MCF 10A (cell line): Measurements from ENCODE around the gene ETV2. TPM values are rescaled to one million over a fixed set of nuclear protein-coding genes. Genes with fewer than 3 reads are reported as not detected.

Experiments used
- BruUV-seq: library from RNA; stranded (reverse); fragments of 400-500 nt; replicated peaks from 2 replicates; lab custom pipeline; 2021; lab: Mats Ljungman, UMichigan
- CTCF ChIA-PET: fragments of 300-600 bp; sonication (Branson Sonifier 250); formaldehyde crosslinking; extraction: SDS; loops from one replicate; lab custom pipeline; 2021; ENCODE audit warnings: antibody characterized with exemption, inconsistent platforms; lab: Yijun Ruan, JAX
- POLR2A ChIA-PET: fragments of 300-600, 350-650 bp; sonication (Branson Sonifier 250); formaldehyde crosslinking; extraction: SDS; loops from one replicate; lab custom pipeline; 2020; ENCODE audit warnings: antibody characterized with exemption, inconsistent platforms; lab: Yijun Ruan, JAX
- DNase-seq: peaks from one replicate; pipeline ENCODE4 v3.0.0-alpha.2; 2018; ENCODE audit not compliant: unreplicated experiment
- H3K27ac Mint-ChIP-seq: one replicate; pipeline ENCODE4 v1.8.0; 2022; ENCODE audit warnings: mild to moderate bottlenecking, low read depth, mixed read lengths; ENCODE audit not compliant: unreplicated experiment
- H3K27me3 Mint-ChIP-seq: one replicate; pipeline ENCODE4 v1.8.0; 2022; ENCODE audit warnings: mixed read lengths; ENCODE audit not compliant: insufficient read depth, unreplicated experiment
- H3K36me3 Mint-ChIP-seq: one replicate; pipeline ENCODE4 v1.8.0; 2022; ENCODE audit warnings: mild to moderate bottlenecking, moderate library complexity, mixed read lengths; ENCODE audit not compliant: insufficient read depth, unreplicated experiment
- H3K4me1 Mint-ChIP-seq: one replicate; pipeline ENCODE4 v1.8.0; 2022; ENCODE audit warnings: mixed read lengths; ENCODE audit not compliant: insufficient read depth, unreplicated experiment
- H3K4me3 Mint-ChIP-seq: one replicate; pipeline ENCODE4 v1.8.0; 2022; ENCODE audit warnings: mild to moderate bottlenecking, moderate library complexity, mixed read lengths; ENCODE audit not compliant: unreplicated experiment
- H3K9me3 Mint-ChIP-seq: one replicate; pipeline ENCODE4 v1.8.0; 2022; ENCODE audit warnings: mixed read lengths; ENCODE audit not compliant: unreplicated experiment
- CTCF ChIP-seq: fragments of 200-600 bp; IDR thresholded peaks from one replicate; pipeline ENCODE4 v1.8.0; 2022; ENCODE audit warnings: antibody characterized with exemption, mild to moderate bottlenecking; ENCODE audit not compliant: unreplicated experiment
- intact Hi-C: fragments of 100-400 bp; cut with micrococcal nuclease; formaldehyde crosslinking; loops from 2 replicates; pipeline ENCODE4 v1.14.1; 2022
- total RNA-seq: library from RNA; stranded (reverse); gene quantifications from 2 replicates; pipeline ENCODE4 v1.2.3, GENCODE V29; 2022

ETV2 gene
- total RNA-seq, 1 experiment from 2014 or later = 0.44 TPM

- CTCF ChIA-PET = interaction anchor here (0.9 kb wide), 1 partner anchor 9 kb away, joined by 4 read pairs; no protein-coding TSS in a partner anchor
- Mint-ChIP-seq H3K4me1 (peaks cover 10% of the 10 kb centered on the region), H3K27ac (peak overlapping the region; percentile 97), H3K4me3 (peak overlapping the region; percentile 87), H3K9me3 (no peaks in the 10 kb centered on the region), H3K36me3 (peaks cover 44% of the 10 kb centered on the region), H3K27me3 (no peaks in the 10 kb centered on the region)
- DNase-seq = no peak
- intact Hi-C loops = loop anchor here (2.0 to 5.0 kb wide), 2 partner anchors 16 to 82 kb away; partner anchors contain the start of gene TMEM147
- POLR2A ChIA-PET = interaction anchor here (0.6 to 2.7 kb wide), 5 partner anchors 9 to 140 kb away, joined by 4 to 24 read pairs (median 5); partner anchors contain the start of gene HAUS5
- no peak for TF ChIP-seq CTCF
- TSS peak; percentile 59 for BruUV-seq
Observed at GRCh38 chr19:35629332-35629633, 12.3 kb upstream of the ETV2 start.

GRCh38 chr19:35633727-35634440 is 7.7 kb upstream of the ETV2 start:
- no peaks in the 10 kb centered on the region for H3K9me3 Mint-ChIP-seq
- H3K36me3 Mint-ChIP-seq = peaks cover 70% of the 10 kb centered on the region
- H3K27me3 Mint-ChIP-seq = no peaks in the 10 kb centered on the region
- ChIA-PET POLR2A (interaction anchor here (0.6 kb wide), 1 partner anchor 15 kb away, joined by 4 read pairs; no protein-coding TSS in a partner anchor), CTCF (interaction anchor here (0.8 kb wide), 1 partner anchor 9 kb away, joined by 3 read pairs; no protein-coding TSS in a partner anchor)
- H3K4me1 Mint-ChIP-seq = peaks cover 10% of the 10 kb centered on the region
- H3K27ac Mint-ChIP-seq = no peak overlapping the region
- TF ChIP-seq CTCF = no peak
- no peak for DNase-seq
- no peak overlapping the region for H3K4me3 Mint-ChIP-seq
- BruUV-seq = no TSS peak
- intact Hi-C loops = no loop called here

- H3K9me3 Mint-ChIP-seq = no peaks in the 10 kb centered on the region
- H3K4me3 Mint-ChIP-seq = no peak overlapping the region
- CTCF ChIA-PET = no interaction called here
- POLR2A ChIA-PET = no interaction called here
- intact Hi-C loops = no loop called here
- H3K36me3 Mint-ChIP-seq = peaks cover 59% of the 10 kb centered on the region
- H3K27me3 Mint-ChIP-seq = no peaks in the 10 kb centered on the region
- no peak overlapping the region for H3K27ac Mint-ChIP-seq
- DNase-seq = no peak
- no TSS peak for BruUV-seq
- no peak for TF ChIP-seq CTCF
- H3K4me1 Mint-ChIP-seq = peaks cover 4% of the 10 kb centered on the region
Observed at GRCh38 chr19:35636651-35637050, 4.9 kb upstream of the ETV2 start.

GRCh38 chr19:35637165-35637564 is 4.4 kb upstream of the ETV2 start:
- no peak for TF ChIP-seq CTCF
- Mint-ChIP-seq H3K9me3 (no peaks in the 10 kb centered on the region), H3K36me3 (peaks cover 55% of the 10 kb centered on the region), H3K4me3 (no peak overlapping the region), H3K27me3 (no peaks in the 10 kb centered on the region), H3K27ac (no peak overlapping the region), H3K4me1 (no peaks in the 10 kb centered on the region)
- DNase-seq = no peak
- intact Hi-C loops = no loop called here
- CTCF ChIA-PET = interaction anchor here (1.1 kb wide), 1 partner anchor 56 kb away, joined by 4 read pairs; no protein-coding TSS in a partner anchor
- BruUV-seq = TSS peak; percentile 10
- POLR2A ChIA-PET = interaction anchor here (1.2 to 1.5 kb wide), 2 partner anchors 8 to 11 kb away, joined by 4 to 6 read pairs; partner anchors contain the start of gene COX6B1
